WTC11 (cell line): ENCODE data around the gene DOCK7. TPM values are rescaled to one million over a fixed set of nuclear protein-coding genes. Genes with fewer than 3 reads are reported as not detected.
A peak's percentile ranks its signal among the peaks of the same experiment; 100 is the strongest.

ENCODE experiments used
- ATAC-seq: fragments of 200-7000 bp; cut with Tn5 transposase; 2 replicates; pipeline ENCODE4 v1.10.0; 2021; ENCODE audit warnings: mild to moderate bottlenecking, moderate library complexity
- CTCF ChIA-PET: fragments of 300-600 bp; sonication (Branson Sonifier 250); formaldehyde crosslinking; loops from one replicate; lab custom pipeline; 2021; ENCODE audit warnings: antibody characterized with exemption; lab: Charles Lee
- POLR2A ChIA-PET: fragments of 350-600 bp; sonication (Branson Sonifier 250); formaldehyde crosslinking; loops from one replicate; lab custom pipeline; 2021; ENCODE audit warnings: antibody characterized with exemption; lab: Charles Lee
- DNase-seq: peaks from one replicate; pipeline ENCODE4 v3.0.0; 2021; ENCODE audit warnings: low spot score
- H3K27ac Mint-ChIP-seq: 2 replicates; pipeline ENCODE4 v1.8.0; 2021; ENCODE audit warnings: mixed read lengths
- H3K27me3 Mint-ChIP-seq: 2 replicates; pipeline ENCODE4 v1.8.0; 2021; ENCODE audit warnings: low read depth, mild to moderate bottlenecking, moderate library complexity, mixed read lengths
- H3K36me3 Mint-ChIP-seq: 2 replicates; pipeline ENCODE4 v1.8.0; 2021; ENCODE audit warnings: mixed read lengths
- H3K4me1 Mint-ChIP-seq: 2 replicates; pipeline ENCODE4 v1.8.0; 2022; ENCODE audit warnings: mixed read lengths
- H3K4me3 Mint-ChIP-seq: 2 replicates; pipeline ENCODE4 v1.8.0; 2021; ENCODE audit warnings: mild to moderate bottlenecking, moderate library complexity, mixed read lengths
- H3K9me3 Mint-ChIP-seq: 2 replicates; pipeline ENCODE4 v1.8.0; 2021; ENCODE audit warnings: mixed read lengths
- ELF4 ChIP-seq: sonication (generic); formaldehyde crosslinking; IDR thresholded peaks from 2 replicates; pipeline ENCODE4 v1.8.1; 2022; ENCODE audit warnings: low read depth, mild to moderate bottlenecking, moderate library complexity, missing genetic modification reagents
- ETV6 ChIP-seq: sonication (generic); formaldehyde crosslinking; IDR thresholded peaks from 2 replicates; pipeline ENCODE4 v1.8.1; 2022; ENCODE audit warnings: mild to moderate bottlenecking, missing genetic modification reagents
- FOXJ3 ChIP-seq: sonication (generic); formaldehyde crosslinking; IDR thresholded peaks from 2 replicates; pipeline ENCODE4 v1.9.0; 2021; ENCODE audit warnings: missing genetic modification reagents, mild to moderate bottlenecking, borderline replicate concordance
- IRF2 ChIP-seq: sonication (generic); formaldehyde crosslinking; IDR thresholded peaks from 2 replicates; pipeline ENCODE4 v1.8.0; 2022; ENCODE audit warnings: low read depth, missing genetic modification reagents, borderline replicate concordance
- JUN ChIP-seq: sonication (generic); formaldehyde crosslinking; IDR thresholded peaks from 2 replicates; pipeline ENCODE4 v1.8.0; 2023; ENCODE audit warnings: mild to moderate bottlenecking, missing genetic modification reagents
- RORB ChIP-seq: fragments of 250-450 bp; sonication (Bioruptor Pico); IDR thresholded peaks from 2 replicates; pipeline ENCODE4 v1.9.0; 2021; ENCODE audit warnings: mild to moderate bottlenecking
- SOX15 ChIP-seq: fragments of 250-450 bp; sonication (Bioruptor Pico); IDR thresholded peaks from 2 replicates; pipeline ENCODE4 v1.9.0; 2021; ENCODE audit warnings: mild to moderate bottlenecking
- TP53 ChIP-seq: sonication (generic); formaldehyde crosslinking; IDR thresholded peaks from 2 replicates; pipeline ENCODE4 v1.8.1; 2023; ENCODE audit warnings: mild to moderate bottlenecking, missing genetic modification reagents
- ZNF138 ChIP-seq: sonication (generic); formaldehyde crosslinking; conservative IDR thresholded peaks from 2 replicates; pipeline ENCODE4 v1.8.1; 2022; ENCODE audit warnings: mild to moderate bottlenecking, moderate library complexity, missing genetic modification reagents
- ZNF423 ChIP-seq: fragments of 250-450 bp; sonication (Bioruptor Pico); IDR thresholded peaks from 2 replicates; pipeline ENCODE4 v2.1.2; 2022; ENCODE audit warnings: mild to moderate bottlenecking, moderate library complexity
- total RNA-seq: library from RNA; stranded (reverse); gene quantifications from 3 replicates; pipeline ENCODE4 v1.2.3, GENCODE V29; 2021
- TF ChIP-seq, protein P1 (sequence below): sonication (generic); formaldehyde crosslinking; IDR thresholded peaks from 2 replicates; pipeline ENCODE4 v1.8.1; 2023; ENCODE audit warnings: mild to moderate bottlenecking, missing genetic modification reagents, borderline replicate concordance
- TF ChIP-seq, protein P2 (sequence below): fragments of 250-450 bp; sonication (Bioruptor Pico); IDR thresholded peaks from 2 replicates; pipeline ENCODE4 v1.9.0; 2021; ENCODE audit warnings: mild to moderate bottlenecking, borderline replicate concordance
- TF ChIP-seq, protein P3 (sequence below): fragments of 250-450 bp; sonication (Bioruptor Pico); IDR thresholded peaks from 2 replicates; pipeline ENCODE4 v1.9.0; 2021; ENCODE audit warnings: moderate library complexity, mild to moderate bottlenecking, inconsistent platforms, borderline replicate concordance
- TF ChIP-seq, protein P4 (sequence below): fragments of 200-600 bp; IDR thresholded peaks from 2 replicates; pipeline ENCODE4 v1.8.0; 2022; ENCODE audit warnings: antibody characterized with exemption
- TF ChIP-seq, protein P5 (sequence below): sonication (generic); formaldehyde crosslinking; conservative IDR thresholded peaks from 2 replicates; pipeline ENCODE4 v1.8.1; 2022; ENCODE audit warnings: mild to moderate bottlenecking, missing genetic modification reagents

Gene DOCK7
- total RNA-seq, 1 experiment from 2014 or later, result 34.2 TPM

DNA sequence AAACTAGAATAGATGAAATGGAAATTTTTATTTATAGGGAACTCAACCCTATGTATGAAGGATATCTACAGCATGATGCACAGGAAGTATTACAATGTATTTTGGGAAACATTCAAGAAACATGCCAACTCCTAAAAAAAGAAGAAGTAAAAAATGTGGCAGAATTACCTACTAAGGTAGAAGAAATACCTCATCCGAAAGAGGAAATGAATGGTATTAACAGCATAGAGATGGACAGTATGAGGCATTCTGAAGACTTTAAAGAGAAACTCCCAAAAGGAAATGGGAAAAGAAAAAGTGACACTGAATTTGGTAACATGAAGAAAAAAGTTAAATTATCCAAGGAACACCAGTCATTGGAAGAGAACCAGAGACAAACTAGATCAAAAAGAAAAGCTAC is 243.5 kb downstream of the DOCK7 start (continued):
- TF ChIP-seq, protein P1, sequence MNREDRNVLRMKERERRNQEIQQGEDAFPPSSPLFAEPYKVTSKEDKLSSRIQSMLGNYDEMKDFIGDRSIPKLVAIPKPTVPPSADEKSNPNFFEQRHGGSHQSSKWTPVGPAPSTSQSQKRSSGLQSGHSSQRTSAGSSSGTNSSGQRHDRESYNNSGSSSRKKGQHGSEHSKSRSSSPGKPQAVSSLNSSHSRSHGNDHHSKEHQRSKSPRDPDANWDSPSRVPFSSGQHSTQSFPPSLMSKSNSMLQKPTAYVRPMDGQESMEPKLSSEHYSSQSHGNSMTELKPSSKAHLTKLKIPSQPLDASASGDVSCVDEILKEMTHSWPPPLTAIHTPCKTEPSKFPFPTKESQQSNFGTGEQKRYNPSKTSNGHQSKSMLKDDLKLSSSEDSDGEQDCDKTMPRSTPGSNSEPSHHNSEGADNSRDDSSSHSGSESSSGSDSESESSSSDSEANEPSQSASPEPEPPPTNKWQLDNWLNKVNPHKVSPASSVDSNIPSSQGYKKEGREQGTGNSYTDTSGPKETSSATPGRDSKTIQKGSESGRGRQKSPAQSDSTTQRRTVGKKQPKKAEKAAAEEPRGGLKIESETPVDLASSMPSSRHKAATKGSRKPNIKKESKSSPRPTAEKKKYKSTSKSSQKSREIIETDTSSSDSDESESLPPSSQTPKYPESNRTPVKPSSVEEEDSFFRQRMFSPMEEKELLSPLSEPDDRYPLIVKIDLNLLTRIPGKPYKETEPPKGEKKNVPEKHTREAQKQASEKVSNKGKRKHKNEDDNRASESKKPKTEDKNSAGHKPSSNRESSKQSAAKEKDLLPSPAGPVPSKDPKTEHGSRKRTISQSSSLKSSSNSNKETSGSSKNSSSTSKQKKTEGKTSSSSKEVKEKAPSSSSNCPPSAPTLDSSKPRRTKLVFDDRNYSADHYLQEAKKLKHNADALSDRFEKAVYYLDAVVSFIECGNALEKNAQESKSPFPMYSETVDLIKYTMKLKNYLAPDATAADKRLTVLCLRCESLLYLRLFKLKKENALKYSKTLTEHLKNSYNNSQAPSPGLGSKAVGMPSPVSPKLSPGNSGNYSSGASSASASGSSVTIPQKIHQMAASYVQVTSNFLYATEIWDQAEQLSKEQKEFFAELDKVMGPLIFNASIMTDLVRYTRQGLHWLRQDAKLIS, result no peak
- no peak for TF ChIP-seq ZNF423
- TF ChIP-seq, protein P2, sequence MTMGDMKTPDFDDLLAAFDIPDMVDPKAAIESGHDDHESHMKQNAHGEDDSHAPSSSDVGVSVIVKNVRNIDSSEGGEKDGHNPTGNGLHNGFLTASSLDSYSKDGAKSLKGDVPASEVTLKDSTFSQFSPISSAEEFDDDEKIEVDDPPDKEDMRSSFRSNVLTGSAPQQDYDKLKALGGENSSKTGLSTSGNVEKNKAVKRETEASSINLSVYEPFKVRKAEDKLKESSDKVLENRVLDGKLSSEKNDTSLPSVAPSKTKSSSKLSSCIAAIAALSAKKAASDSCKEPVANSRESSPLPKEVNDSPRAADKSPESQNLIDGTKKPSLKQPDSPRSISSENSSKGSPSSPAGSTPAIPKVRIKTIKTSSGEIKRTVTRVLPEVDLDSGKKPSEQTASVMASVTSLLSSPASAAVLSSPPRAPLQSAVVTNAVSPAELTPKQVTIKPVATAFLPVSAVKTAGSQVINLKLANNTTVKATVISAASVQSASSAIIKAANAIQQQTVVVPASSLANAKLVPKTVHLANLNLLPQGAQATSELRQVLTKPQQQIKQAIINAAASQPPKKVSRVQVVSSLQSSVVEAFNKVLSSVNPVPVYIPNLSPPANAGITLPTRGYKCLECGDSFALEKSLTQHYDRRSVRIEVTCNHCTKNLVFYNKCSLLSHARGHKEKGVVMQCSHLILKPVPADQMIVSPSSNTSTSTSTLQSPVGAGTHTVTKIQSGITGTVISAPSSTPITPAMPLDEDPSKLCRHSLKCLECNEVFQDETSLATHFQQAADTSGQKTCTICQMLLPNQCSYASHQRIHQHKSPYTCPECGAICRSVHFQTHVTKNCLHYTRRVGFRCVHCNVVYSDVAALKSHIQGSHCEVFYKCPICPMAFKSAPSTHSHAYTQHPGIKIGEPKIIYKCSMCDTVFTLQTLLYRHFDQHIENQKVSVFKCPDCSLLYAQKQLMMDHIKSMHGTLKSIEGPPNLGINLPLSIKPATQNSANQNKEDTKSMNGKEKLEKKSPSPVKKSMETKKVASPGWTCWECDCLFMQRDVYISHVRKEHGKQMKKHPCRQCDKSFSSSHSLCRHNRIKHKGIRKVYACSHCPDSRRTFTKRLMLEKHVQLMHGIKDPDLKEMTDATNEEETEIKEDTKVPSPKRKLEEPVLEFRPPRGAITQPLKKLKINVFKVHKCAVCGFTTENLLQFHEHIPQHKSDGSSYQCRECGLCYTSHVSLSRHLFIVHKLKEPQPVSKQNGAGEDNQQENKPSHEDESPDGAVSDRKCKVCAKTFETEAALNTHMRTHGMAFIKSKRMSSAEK (CRISPR knock-in tag), result no peak
- no peak for TF ChIP-seq ETV6
- TF ChIP-seq, all 79 proteins: peak for 0

DNA sequence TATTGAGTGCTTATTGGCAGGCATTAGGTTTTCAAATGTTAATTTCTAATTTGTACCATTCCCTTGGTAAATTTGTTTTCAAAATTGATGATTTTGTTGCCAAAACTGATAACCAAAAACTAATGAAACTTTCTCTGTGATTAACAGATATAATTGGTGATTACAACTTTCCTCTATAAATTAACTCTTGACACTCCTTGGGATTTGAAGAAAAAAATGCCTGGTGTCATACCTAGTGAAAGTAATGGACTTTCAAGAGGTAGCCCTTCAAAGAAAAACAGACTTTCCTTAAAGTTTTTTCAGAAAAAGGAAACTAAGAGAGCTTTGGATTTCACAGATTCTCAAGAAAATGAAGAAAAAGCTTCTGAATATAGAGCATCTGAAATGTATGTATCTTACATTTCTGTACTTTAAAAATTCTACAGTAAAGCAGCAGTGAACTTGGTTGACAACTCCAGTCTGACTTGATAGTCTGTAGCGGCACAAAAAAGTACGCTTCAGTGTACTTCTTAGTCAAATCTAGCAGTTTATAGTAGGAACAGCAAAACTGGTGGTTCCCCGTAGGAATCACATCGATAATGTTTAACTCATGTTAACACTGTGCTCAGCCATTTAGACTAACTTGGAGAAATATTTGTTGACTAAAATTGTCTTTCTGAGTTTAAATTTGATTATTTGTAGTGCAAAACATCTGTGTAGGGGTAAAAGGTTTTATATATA is 248.4 kb downstream of the DOCK7 start:
- CTCF ChIA-PET, result no interaction called here
- no peaks in the 10 kb centered on the region for H3K9me3 Mint-ChIP-seq
- no peak for ATAC-seq
- no peak for DNase-seq
- peaks cover 41% of the 10 kb centered on the region for H3K36me3 Mint-ChIP-seq
- peaks cover 25% of the 10 kb centered on the region for H3K4me1 Mint-ChIP-seq
- TF ChIP-seq, protein P3, sequence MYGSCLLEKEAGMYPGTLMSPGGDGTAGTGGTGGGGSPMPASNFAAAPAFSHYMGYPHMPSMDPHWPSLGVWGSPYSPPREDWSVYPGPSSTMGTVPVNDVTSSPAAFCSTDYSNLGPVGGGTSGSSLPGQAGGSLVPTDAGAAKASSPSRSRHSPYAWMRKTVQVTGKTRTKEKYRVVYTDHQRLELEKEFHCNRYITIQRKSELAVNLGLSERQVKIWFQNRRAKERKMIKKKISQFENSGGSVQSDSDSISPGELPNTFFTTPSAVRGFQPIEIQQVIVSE (CRISPR knock-in tag), result no peak
- TF ChIP-seq RORB (CRISPR knock-in tag) (no peak), ZNF138 (CRISPR knock-in tag) (no peak), FOXJ3 (CRISPR knock-in tag) (no peak), IRF2 (CRISPR knock-in tag) (no peak), JUN (CRISPR knock-in tag) (no peak), ELF4 (CRISPR knock-in tag) (no peak), TP53 (CRISPR knock-in tag) (no peak), SOX15 (CRISPR knock-in tag) (no peak)
- TF ChIP-seq, protein P4, sequence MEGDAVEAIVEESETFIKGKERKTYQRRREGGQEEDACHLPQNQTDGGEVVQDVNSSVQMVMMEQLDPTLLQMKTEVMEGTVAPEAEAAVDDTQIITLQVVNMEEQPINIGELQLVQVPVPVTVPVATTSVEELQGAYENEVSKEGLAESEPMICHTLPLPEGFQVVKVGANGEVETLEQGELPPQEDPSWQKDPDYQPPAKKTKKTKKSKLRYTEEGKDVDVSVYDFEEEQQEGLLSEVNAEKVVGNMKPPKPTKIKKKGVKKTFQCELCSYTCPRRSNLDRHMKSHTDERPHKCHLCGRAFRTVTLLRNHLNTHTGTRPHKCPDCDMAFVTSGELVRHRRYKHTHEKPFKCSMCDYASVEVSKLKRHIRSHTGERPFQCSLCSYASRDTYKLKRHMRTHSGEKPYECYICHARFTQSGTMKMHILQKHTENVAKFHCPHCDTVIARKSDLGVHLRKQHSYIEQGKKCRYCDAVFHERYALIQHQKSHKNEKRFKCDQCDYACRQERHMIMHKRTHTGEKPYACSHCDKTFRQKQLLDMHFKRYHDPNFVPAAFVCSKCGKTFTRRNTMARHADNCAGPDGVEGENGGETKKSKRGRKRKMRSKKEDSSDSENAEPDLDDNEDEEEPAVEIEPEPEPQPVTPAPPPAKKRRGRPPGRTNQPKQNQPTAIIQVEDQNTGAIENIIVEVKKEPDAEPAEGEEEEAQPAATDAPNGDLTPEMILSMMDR, result no peak
- TF ChIP-seq, protein P5, sequence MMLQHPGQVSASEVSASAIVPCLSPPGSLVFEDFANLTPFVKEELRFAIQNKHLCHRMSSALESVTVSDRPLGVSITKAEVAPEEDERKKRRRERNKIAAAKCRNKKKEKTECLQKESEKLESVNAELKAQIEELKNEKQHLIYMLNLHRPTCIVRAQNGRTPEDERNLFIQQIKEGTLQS (CRISPR knock-in tag), result no peak
- TF ChIP-seq, all 79 proteins: peak for 0
- Mint-ChIP-seq H3K4me3 (peak overlapping the region; percentile 85), H3K27ac (no peak overlapping the region), H3K27me3 (no peaks in the 10 kb centered on the region)
- POLR2A ChIA-PET, result no interaction called here
